Ishikawa (cell line): ENCODE results near the gene RGS6.

ENCODE experiments used
- CEBPB ChIP-seq: IDR thresholded peaks from 2 replicates; pipeline ENCODE4 v1.6.1; 2012
- CREB1 ChIP-seq: IDR thresholded peaks from 2 replicates; pipeline ENCODE4 v1.6.1; 2012; ENCODE audit warnings: low read depth
- EP300 ChIP-seq: IDR thresholded peaks from 2 replicates; pipeline ENCODE4 v1.6.1; 2012; ENCODE audit warnings: borderline replicate concordance
- FOXM1 ChIP-seq: IDR thresholded peaks from 2 replicates; pipeline ENCODE4 v1.6.1; 2012; ENCODE audit warnings: low read depth, borderline replicate concordance
- RAD21 ChIP-seq: IDR thresholded peaks from 2 replicates; pipeline ENCODE4 v1.6.1; 2012; ENCODE audit warnings: low read depth
- TAF1 ChIP-seq: IDR thresholded peaks from 2 replicates; pipeline ENCODE4 v1.6.1; 2012; ENCODE audit warnings: low read depth, mild to moderate bottlenecking
- TCF12 ChIP-seq: IDR thresholded peaks from 2 replicates; pipeline ENCODE4 v1.6.1; 2012; ENCODE audit warnings: low read depth
- YY1 ChIP-seq: IDR thresholded peaks from 2 replicates; pipeline ENCODE4 v1.6.1; 2012; ENCODE audit warnings: low read depth
- ZBTB7A ChIP-seq: IDR thresholded peaks from 2 replicates; pipeline ENCODE4 v1.6.1; 2012; ENCODE audit warnings: low read depth
- TF ChIP-seq, protein P1 (sequence below): IDR thresholded peaks from 2 replicates; pipeline ENCODE4 v1.6.1; 2012
- TF ChIP-seq, protein P2 (sequence below): IDR thresholded peaks from 2 replicates; pipeline ENCODE4 v1.6.1; 2012; ENCODE audit warnings: low read depth, mild to moderate bottlenecking

DNA sequence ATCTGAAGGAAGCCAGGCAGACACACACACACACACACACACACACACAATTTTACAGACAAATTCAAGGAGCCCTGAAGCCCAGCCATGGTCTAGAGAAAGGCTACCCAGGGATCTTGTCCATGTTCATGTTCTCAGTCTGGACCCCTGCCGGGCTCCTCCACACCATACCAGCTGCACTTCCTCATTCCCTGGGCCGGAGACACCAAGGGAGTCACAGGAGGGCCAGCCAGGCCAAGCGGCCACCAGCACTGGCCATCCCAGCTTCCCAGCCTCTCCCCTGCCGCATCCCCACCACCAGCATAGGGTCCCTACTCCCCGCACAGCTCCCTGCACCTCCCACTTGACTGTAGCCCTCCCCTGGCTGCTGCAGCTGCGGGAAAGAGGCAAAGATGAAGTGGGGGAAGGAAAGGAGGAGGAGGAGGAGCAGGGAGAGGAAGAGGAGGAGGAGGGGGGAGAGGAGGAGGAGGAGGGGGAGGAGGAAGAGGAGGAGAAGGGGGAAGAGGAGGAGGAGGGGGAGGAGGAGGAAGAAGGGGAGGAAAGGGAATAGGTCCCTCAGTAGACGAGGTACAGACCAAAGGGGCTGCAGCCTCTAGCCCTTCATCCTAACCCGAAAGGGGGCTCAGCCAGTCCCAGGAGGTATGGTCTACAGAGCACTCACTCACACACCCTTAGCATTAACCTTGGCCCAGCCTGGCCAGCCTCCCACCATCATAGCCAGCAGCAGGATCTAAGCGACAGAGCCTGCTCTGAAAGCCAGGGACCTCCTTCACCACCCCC lies 668.5 kb downstream of the RGS6 start:
- no peak for TF ChIP-seq YY1
- TF ChIP-seq, protein P1, sequence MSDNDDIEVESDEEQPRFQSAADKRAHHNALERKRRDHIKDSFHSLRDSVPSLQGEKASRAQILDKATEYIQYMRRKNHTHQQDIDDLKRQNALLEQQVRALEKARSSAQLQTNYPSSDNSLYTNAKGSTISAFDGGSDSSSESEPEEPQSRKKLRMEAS: no peak
- no peak for TF ChIP-seq RAD21
- no peak for TF ChIP-seq EP300
- TF ChIP-seq, protein P2, sequence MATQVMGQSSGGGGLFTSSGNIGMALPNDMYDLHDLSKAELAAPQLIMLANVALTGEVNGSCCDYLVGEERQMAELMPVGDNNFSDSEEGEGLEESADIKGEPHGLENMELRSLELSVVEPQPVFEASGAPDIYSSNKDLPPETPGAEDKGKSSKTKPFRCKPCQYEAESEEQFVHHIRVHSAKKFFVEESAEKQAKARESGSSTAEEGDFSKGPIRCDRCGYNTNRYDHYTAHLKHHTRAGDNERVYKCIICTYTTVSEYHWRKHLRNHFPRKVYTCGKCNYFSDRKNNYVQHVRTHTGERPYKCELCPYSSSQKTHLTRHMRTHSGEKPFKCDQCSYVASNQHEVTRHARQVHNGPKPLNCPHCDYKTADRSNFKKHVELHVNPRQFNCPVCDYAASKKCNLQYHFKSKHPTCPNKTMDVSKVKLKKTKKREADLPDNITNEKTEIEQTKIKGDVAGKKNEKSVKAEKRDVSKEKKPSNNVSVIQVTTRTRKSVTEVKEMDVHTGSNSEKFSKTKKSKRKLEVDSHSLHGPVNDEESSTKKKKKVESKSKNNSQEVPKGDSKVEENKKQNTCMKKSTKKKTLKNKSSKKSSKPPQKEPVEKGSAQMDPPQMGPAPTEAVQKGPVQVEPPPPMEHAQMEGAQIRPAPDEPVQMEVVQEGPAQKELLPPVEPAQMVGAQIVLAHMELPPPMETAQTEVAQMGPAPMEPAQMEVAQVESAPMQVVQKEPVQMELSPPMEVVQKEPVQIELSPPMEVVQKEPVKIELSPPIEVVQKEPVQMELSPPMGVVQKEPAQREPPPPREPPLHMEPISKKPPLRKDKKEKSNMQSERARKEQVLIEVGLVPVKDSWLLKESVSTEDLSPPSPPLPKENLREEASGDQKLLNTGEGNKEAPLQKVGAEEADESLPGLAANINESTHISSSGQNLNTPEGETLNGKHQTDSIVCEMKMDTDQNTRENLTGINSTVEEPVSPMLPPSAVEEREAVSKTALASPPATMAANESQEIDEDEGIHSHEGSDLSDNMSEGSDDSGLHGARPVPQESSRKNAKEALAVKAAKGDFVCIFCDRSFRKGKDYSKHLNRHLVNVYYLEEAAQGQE: no peak
- TF ChIP-seq TAF1: no peak
- TF ChIP-seq CEBPB: no peak
- TF ChIP-seq CREB1: no peak
- 0 out of 2 replicates have a peak, but pooled peaks have one; percentile 34 for TF ChIP-seq ZBTB7A
- no peak for TF ChIP-seq TCF12
- no peak for TF ChIP-seq FOXM1
